AG09319 (cell line): ENCODE measurements around the gene MRPL34.
A peak's percentile ranks its signal among the peaks of the same experiment; 100 is the strongest.

ENCODE experiments used
- DNase-seq: peaks from one replicate; pipeline ENCODE4 v3.0.0-alpha.2; 2010; ENCODE audit warnings: low read depth; ENCODE audit errors: extremely low read depth
- CTCF ChIP-seq: IDR thresholded peaks from 2 replicates; pipeline ENCODE4 v1.5.1; 2011; ENCODE audit warnings: low read depth, mild to moderate bottlenecking, inconsistent platforms, low read length, moderate library complexity

MRPL34 gene

GRCh38 chr19:17304386-17305215, 1.1 kb upstream of the MRPL34 start:
- no peak for TF ChIP-seq CTCF
- DNase-seq: no peak

DNA sequence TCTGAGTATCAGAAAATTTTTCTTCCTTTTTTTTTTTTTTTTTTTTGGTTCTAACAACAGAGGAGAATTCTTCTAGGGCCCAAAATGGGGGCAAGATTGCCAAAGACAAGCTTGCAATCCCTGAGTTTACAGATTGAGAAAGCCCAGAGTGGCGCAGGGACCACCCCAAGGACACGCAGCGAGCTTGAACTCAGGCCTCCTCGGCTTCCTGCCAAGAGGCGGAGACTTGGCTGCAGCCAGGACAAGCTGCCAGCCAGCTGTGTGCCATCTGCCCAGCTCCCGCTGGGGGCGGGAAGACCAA, 506 bp upstream of the MRPL34 start:
- no peak for TF ChIP-seq CTCF
- no peak for DNase-seq

DNA sequence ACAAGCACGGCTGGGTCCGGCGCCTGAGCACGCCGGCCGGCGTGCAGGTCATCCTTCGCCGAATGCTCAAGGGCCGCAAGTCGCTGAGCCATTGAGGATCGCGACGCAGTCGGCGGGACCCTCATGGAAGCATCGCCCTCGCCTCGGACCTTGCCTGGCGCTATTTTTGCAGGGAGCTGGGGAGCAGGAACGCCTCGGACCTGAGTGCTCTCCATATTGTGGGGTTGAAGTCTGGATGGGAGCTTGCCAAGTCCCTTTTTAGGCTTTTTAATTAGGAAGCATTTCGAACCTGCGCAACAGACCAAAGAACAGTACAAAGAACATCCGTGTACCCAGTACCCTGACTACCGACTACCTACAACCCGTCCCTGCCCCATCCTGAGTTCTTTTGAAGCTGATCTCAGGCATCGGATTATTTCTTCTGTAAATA, 628 bp downstream of the MRPL34 start:
- DNase-seq: no peak
- TF ChIP-seq CTCF: no peak

DNA sequence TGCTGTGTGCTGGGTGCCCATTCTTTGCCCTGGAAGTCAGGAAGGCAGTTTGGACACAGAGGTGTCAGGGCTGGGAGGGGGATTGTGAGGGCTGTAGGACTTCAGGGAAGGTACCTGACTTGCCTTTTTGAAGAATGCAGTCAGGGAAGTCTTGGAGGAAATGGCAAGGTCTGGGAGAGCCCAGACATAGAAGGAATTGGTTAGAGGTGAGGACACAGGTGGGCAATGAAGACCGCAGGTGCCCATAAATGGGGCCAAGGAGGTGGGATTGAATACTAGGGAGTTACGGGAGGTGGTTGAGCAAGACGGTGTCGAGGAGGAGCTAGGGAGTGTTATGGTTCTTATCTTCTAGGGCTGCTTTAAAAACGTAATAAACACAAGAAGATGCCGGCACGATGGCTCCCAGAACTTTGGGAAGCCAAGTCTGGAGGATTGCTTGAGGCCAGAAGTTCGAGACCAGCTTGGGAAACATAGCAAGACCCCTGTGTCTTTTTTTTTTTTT, 2.3 kb downstream of the MRPL34 start:
- no peak for DNase-seq
- TF ChIP-seq CTCF: no peak

GRCh38 chr19:17309198-17309964, 3.7 kb downstream of the MRPL34 start, which contains the start of gene DDA1:
TSS of gene DDA1 (plus strand) at chr19:17309563. CDS start at chr19:17309655, 92 bp downstream.
- peak; percentile 99 for DNase-seq
- TF ChIP-seq CTCF: no peak

GRCh38 chr19:17309965-17310461, 4.3 kb downstream of the MRPL34 start:
- no peak for DNase-seq
- no peak for TF ChIP-seq CTCF
